Urinary bladder (tissue), 4 donors: ENCODE results near the gene HAGHL. TPM values are rescaled to one million over a fixed set of nuclear protein-coding genes. Genes with fewer than 3 reads are reported as not detected.

Experiments used
- DNase-seq: peaks from one replicate; pipeline ENCODE4 v3.0.0-alpha.2; 2015; ENCODE audit errors: extremely low spot score
- H3K27ac ChIP-seq: one replicate; pipeline ENCODE4 v1.5.1; 2013; ENCODE audit warnings: low read depth, mild to moderate bottlenecking, moderate library complexity
- H3K36me3 ChIP-seq: one replicate; pipeline ENCODE4 v1.6.1; 2013; ENCODE audit warnings: mild to moderate bottlenecking, moderate library complexity; ENCODE audit not compliant: insufficient read depth
- H3K4me1 ChIP-seq: one replicate; pipeline ENCODE4 v1.6.1; 2013; ENCODE audit warnings: mild to moderate bottlenecking, moderate library complexity; ENCODE audit not compliant: insufficient read depth
- H3K4me3 ChIP-seq: one replicate; pipeline ENCODE4 v1.5.1; 2013; ENCODE audit warnings: low read depth, low read length
- WGBS: extraction: QIAGEN DNeasy Blood & Tissue Kit; methylation state at CpG from one replicate; pipeline ENCODE4 v1.1.7; 2013; 5-methylcytosine and 5-hydroxymethylcytosine counted together
- polyA plus RNA-seq: library from polyadenylated mRNA; stranded (reverse); fragments of 200-250 nt; gene quantifications from one replicate; pipeline ENCODE4 v1.2.3, GENCODE V29; 2013
- total RNA-seq: library from RNA; depleted of rRNA; stranded (reverse); fragments of >200 nt; gene quantifications from one replicate; pipeline ENCODE4 v1.2.3, GENCODE V29; 2014
- donor health status: healthy with polysubstance abuse.
- donor health status: healthy.

Gene HAGHL
- total and polyA plus RNA-seq, 2 donors, result 1.1 to 3.5 TPM

DNA sequence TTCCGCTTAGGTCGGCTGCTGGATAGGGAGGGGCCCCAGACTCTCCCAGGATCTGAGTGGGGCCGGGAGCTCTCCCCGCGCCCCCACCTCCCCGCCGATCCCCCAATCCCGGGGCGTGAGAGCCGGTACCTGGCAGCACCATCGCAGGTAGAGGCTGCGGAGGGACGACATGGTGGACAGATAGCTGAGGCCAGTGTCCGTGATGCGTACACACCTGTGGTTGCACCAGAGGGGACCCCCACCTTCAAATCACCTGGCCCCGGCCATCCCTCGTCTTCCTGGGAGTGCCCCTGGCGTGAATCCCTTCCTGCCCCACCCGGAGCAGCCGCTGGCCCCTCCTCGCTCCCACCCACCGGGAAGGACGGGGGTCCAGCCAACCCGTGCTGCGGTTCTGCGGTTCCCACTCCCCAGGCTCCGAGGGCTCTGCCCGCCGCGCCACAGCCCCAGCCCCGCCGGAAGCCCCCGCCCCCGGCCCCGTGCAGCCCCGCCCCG is 32.0 kb upstream of the HAGHL start:
- WGBS, result 1% methylated on average over 37 of the region's 37 CpGs
- peak overlapping the region; percentile 19 for H3K4me3 ChIP-seq

DNA sequence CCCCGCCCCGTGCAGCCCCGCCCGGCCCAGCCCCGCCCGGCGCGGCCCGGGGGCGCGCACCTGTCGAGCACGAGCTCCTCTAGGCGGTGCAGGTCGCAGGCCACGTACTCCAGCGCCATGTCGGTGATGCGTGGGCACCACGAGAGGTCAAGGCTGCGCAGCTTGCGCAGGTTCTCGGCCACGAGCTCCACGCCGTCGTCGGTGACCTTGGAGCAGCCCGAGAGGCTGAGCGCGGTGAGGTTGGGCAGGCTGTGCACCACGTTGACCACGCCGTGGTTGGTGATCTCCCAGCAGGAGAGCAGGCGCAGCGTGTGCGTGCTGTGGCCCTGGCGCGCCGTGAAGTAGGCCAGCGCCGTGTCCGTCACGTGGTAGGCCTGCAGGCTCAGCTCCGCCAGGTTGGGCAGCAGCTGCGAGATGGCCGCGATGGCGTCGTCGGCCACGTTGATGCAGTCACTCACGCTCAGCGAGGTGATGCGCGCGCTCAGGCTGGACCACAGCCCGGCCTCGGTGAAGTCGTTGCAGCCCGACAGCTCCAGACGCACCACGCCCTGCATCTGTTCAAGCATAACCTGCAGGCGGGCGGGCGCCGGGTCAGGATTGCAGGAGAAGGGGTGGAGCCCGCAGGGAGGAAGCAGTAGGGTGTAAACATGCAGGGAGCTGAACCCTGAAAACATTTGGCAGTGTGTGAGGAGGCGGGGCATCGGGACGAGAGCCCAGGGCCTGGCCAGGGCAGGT is 31.4 kb upstream of the HAGHL start:
- peak overlapping the region; percentile 19 for H3K4me3 ChIP-seq
- no peaks in the 10 kb centered on the region for H3K4me1 ChIP-seq
- no peaks in the 10 kb centered on the region for H3K36me3 ChIP-seq
- DNase-seq, result no peak
- 2% methylated on average over 71 of the region's 71 CpGs for WGBS
- no peak overlapping the region for H3K27ac ChIP-seq

More for the DNA sequence above, 32.0 kb upstream of the HAGHL start:
- no peaks in the 10 kb centered on the region for H3K4me1 ChIP-seq
- no peak overlapping the region for H3K27ac ChIP-seq
- no peaks in the 10 kb centered on the region for H3K36me3 ChIP-seq
- DNase-seq, result no peak

DNA sequence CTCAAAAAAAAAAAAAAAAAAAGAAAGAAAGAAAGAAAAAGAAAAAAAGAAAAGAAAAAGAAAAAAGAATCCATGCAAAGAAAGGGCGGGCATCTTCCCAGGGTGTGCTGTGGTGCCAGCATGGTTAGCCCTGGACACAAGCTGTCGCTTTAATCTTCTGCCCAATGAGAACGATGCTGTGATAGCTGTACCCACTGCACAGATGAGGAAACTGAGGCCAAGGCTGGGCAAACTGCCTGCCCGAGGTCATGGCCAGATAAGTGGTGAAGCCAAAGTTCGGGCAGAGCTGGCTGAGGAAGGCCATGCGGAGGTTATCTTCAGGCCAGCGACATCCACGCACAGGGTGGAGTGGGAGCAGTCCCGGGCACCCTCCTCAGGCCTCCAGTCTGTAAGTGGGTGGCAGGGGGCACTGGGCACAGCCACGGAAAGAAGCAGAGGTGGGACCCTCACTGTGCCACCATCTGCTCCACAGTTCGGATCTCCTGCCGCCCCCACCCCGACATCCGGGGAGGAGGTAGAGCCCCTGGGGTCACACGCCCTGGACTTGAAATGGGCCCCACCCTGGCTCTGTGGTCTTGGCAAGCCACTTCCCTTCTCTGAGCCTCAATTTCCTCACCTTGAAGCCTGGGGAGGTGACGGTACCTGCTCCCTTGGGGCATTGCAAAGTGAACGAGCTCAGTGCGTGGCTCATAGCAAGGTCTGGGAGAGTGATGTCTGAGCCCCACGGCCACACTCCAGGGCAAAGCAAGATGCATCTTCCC is 27.8 kb upstream of the HAGHL start:
- no peaks in the 10 kb centered on the region for H3K4me1 ChIP-seq
- 72% methylated on average over 19 of the region's 19 CpGs for WGBS
- H3K4me3 ChIP-seq, result no peak overlapping the region
- H3K36me3 ChIP-seq, result no peaks in the 10 kb centered on the region
- no peak overlapping the region for H3K27ac ChIP-seq
- DNase-seq, result no peak

DNA sequence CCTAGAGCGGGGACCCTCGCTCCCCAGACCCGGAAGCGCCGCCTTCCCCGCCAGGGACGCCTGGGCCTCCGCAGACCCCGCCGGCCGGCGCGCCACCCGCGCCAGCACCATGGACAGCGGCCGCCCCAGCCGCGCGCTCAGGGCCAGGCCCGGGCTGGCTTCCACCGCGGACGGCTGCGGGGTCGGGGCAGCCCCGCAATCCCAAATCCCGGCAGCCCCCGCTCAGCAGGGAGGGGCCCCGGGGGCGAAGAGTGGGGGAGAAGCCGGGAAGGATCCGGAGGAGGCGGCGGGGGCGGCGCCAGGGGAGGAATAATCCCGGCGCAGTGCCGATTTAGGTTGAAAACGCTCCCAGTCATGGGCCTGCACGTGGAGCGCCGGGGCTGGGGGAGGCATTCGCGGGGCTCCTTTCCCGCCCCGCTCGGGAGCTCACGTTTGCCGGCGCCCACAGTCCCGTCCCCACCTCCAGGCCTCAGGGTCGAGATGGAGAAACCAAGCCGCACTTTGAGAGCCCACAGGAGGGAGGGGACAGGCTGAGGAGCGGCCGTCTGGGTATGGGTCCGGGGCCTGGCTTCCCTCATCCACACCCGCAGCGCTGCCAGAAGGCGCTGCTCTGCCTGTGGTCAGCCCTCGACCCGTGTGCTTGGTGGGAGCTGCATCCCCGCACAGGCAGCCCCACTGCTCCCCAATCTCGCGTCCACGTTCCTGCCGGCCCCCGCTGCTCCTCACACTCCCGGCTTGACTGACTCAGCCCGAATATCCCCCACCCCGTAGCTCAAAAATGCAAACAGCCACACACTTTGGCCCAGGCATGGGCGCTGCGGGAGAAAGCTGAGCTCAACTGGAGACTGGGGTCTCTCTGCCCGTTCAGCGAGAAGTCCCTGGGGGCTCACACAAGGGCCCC is 26.0 kb upstream of the HAGHL start:
- Histone ChIP-seq H3K36me3 (no peaks in the 10 kb centered on the region), H3K27ac (no peak overlapping the region), H3K4me1 (peaks cover 3% of the 10 kb centered on the region), H3K4me3 (no peak overlapping the region)
- 5% methylated on average over 76 of the region's 76 CpGs for WGBS
- no peak for DNase-seq

DNA sequence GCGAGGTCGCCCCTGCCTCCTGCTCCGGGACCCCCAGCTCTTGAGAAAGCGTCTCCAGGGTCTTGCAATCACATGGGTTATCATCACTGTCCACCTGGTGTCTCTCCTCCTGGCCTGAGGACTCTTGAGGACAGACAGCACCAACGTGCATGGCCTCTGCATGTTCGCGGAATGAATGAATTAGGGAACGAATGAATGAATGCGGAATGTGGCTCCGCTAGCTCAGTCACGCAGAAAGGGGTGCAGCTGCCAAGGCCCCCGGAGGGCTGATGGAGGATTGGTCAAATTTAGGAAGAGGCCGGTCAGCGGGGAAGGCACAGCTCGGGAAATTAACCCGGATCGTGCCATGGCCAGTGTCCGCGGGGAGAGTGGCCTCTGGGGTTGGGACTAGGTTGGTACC is 24.6 kb upstream of the HAGHL start:
- Histone ChIP-seq H3K4me3 (no peak overlapping the region), H3K36me3 (no peaks in the 10 kb centered on the region), H3K4me1 (peaks cover 3% of the 10 kb centered on the region), H3K27ac (no peak overlapping the region)
- DNase-seq, result no peak
- 82% methylated on average over 19 of the region's 19 CpGs for WGBS

DNA sequence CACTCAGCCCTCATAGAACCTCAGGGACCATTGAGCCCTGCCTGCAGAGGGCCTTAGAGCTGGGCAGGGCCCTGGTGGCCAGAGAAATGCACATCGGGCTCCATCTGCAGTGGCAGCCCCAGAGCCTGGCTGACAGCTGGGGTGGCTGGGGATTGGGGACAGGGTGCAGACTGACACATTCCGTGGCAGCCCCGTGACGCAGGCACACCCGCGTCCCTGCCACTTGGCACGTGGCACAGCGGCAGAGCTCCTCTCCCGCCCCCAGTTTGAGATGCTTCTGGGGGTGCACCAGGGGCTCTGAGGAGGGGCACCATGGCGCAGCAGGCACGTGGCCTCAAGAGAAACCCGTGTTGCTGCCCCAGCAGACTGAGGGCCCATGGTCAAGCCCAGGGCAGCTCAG is 23.5 kb upstream of the HAGHL start:
- H3K36me3 ChIP-seq, result no peaks in the 10 kb centered on the region
- no peak overlapping the region for H3K4me3 ChIP-seq
- peaks cover 3% of the 10 kb centered on the region for H3K4me1 ChIP-seq
- no peak overlapping the region for H3K27ac ChIP-seq
- no peak for DNase-seq
- WGBS, result 81% methylated on average over 12 of the region's 12 CpGs

DNA sequence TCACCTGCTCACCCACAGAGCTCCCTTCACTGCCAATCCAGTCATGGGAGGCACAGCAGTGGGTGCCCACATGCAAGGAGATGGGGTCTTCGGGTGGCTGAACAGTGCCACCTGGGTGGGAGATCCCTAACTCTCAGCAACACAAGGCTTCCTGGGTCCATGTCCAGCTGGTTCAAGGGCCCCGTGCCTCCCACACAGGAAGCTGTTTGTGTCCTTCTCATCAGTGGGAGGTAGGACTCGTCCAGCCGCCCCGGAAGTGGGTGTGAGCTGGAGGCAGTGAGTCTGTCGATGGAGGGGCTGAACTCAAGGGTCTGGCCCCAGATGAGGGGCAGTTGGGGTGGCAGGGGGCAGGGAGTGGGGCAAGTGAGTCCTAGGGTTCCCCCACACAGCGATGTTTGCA is 22.9 kb upstream of the HAGHL start:
- WGBS, result 76% methylated on average over 7 of the region's 7 CpGs
- Histone ChIP-seq H3K4me1 (peaks cover 3% of the 10 kb centered on the region), H3K27ac (no peak overlapping the region), H3K36me3 (no peaks in the 10 kb centered on the region), H3K4me3 (no peak overlapping the region)
- no peak for DNase-seq

DNA sequence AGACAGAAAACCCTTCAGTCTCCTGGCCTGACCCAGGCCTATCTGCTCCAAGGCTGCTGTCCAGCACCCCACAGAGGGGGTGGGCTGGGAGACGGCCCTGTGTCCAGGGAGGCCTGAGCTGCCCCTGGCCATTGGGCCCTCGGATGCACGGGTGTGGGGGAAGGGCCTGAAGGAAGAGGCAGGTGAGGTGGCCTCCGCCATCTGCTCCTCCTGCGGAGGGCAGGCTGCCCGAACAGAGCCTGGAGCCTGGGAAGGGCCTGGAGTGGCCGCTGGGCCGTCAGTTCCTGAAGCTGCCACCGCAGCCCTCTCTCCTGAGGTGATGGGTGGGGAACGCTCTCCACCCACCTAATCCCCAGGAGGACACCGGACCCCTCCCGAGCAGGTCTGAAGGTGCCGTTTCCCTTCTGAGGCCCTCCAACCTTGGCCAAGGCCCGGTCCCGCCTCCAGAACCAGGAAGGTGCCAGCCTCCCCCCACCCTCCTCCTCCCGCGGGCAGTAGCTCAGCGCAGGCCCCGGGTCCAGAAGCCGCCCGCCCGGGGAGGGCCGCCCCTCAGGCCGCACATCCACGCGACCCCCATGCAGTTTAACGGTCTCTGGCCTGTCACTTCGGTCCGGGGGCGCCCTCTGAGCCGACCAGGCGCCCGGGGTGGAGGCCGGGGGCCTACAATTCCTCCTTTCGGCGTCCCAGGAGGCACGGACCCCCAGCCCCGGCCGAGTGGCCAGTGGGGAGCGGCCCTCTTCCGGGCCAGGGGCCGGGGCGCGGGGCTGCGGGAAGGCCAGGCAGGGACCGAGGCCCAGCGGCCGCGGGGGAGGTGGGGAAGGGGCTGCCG is 22.1 kb upstream of the HAGHL start:
- Histone ChIP-seq H3K36me3 (no peaks in the 10 kb centered on the region), H3K27ac (no peak overlapping the region), H3K4me1 (peaks cover 3% of the 10 kb centered on the region), H3K4me3 (no peak overlapping the region)
- 12% methylated on average over 50 of the region's 50 CpGs for WGBS
- no peak for DNase-seq

DNA sequence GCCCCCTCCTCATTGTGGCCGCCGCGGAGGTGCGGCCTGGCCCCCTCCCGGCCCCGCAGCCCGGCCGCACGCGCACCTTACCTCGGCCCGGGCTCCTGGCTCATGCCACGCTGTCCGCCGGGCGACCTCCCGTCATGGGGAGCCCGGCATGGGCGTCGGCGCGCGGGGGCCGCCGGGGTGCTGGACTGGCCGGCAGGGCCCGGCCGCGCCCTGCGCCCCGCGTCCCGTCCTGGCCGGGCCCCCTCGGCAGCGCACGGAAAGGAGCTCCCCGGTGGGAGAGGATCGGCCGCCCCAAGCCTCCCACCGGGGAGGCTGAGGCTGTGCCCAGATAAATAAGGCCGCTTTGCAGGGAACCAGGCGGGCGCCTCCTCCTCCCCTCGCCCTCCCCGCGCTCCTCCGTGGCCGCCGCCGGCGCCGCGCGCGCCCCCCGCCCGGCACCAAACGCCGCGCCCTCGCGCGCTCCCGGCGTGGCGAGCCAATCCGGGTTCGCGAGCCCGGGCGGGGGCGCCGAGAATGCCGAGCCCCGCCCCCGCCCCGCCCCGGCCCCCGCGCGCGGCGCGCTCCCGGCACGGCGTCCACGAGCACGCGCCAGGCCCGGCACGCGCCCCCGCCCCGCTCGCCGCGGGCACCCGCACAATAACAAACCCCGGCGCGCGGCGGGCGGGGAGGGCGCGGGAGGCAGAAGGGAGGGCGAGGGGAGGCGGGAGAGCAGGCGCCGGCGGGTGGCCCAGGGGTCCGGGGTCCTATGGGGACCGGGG is 21.3 kb upstream of the HAGHL start, which contains the start of gene FBXL16:
TSS of gene FBXL16 (minus strand) at position 371 of the 758 bp plus-strand sequence. CDS start 8,396 bp downstream, outside the sequence.
- DNase-seq, result no peak
- no peak within 1 kb of the TSS for H3K27ac ChIP-seq
- no peaks in the 10 kb centered on the region for H3K36me3 ChIP-seq
- H3K4me1 ChIP-seq, result peaks cover 3% of the 10 kb centered on the region
- peak within 1 kb of the TSS; percentile 25 for H3K4me3 ChIP-seq
- 1% methylated on average over 113 of the region's 115 CpGs for WGBS

DNA sequence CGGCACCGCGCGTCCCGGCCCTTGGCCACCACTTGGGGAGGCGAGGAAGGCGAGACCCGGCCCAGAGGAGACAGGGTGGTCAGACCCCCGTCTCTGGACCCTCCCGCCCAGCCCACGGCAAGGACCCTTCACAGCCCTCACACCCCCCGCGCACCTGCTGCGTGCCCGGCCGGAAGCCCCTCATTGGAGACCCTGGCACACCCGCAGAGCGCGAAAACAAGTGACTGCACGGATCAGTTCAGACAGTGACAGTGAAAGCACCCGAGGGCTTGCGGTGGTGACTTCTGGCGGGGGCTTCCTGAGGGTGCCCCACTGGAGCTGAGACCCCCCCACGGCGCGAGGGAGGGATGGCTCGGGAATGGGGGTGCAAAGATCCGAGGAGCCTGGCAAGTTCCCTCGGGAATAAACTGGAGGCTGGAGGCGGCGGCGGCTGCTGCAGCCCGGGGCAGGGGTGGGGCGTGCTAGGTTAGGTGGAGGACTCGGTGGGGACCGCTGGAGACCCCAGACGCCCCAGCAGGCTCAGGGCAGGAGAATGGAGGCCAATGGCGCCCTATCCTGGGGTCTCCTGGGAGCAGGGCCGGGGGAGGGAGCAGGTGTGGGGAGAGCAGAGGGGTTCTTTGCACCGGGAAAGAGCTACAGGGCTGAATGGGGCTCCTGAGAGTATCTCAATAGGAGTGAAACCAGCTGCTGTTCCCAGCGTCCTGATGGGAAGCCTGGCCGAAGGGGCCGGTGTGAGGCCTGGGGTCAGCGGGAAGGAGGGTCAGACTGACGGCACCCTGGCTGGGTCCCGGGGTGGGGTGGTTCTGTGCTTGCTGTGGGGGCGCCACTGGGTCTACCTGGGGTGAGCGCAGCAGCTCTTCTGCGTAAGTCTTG is 20.5 kb upstream of the HAGHL start:
- Histone ChIP-seq H3K36me3 (no peaks in the 10 kb centered on the region), H3K4me1 (peaks cover 3% of the 10 kb centered on the region), H3K27ac (no peak overlapping the region), H3K4me3 (no peak overlapping the region)
- no peak for DNase-seq
- 4% methylated on average over 49 of the region's 49 CpGs for WGBS

DNA sequence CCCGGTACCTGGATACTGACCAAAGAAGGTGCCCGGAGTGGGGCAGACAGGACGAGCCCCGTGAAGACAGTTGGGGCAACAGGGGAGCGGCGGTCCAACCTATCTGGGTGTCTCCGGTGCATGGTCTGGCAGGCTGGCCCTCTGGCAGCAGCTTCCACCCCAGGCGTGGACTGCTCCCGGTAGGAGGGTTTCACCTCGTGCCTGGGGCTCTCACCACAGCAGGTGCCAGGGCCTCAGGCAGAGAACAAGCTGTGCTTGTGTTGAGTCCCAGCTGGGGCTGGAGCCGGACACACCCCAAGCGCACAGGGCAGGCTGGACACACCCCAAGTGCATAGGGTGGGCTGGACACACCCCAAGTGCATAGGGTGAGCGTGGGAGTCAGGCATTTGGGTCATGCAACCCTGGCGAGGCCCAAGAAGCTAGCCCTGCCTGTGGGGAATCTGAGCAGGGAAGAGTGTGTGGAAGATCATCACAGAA is 19.8 kb upstream of the HAGHL start:
- DNase-seq, result no peak
- peaks cover 3% of the 10 kb centered on the region for H3K4me1 ChIP-seq
- no peak overlapping the region for H3K4me3 ChIP-seq
- H3K36me3 ChIP-seq, result no peaks in the 10 kb centered on the region
- no peak overlapping the region for H3K27ac ChIP-seq
- 40% methylated on average over 14 of the region's 14 CpGs for WGBS
